Transverse colon (tissue), 4 donors: Measurements from ENCODE around the gene KIF7. TPM values are rescaled to one million over a fixed set of nuclear protein-coding genes. Genes with fewer than 3 reads are reported as not detected.
"Not testable (repeated sequence)": the region's sequence is repeated elsewhere in the genome, so short reads cannot be mapped to it uniquely, and the experiment has no call there.

Experiments
- DNase-seq: peaks from one replicate; pipeline ENCODE4 v3.0.0-alpha.2; 2019
- H3K27ac ChIP-seq, 4 donors: fragments of 200-600 bp; sonication (generic); 2 replicates each; pipeline ENCODE4 v1.5.1; 2016 to 2018; ENCODE audit warnings: inconsistent platforms in 4 of 4
- H3K27me3 ChIP-seq: fragments of 200-600 bp; sonication (generic); 2 replicates; pipeline ENCODE4 v1.5.1; 2017; ENCODE audit warnings: inconsistent platforms
- H3K36me3 ChIP-seq, 4 donors: fragments of 200-600 bp; sonication (generic); 2 replicates each; pipeline ENCODE4 v1.5.1; 2017 to 2019; ENCODE audit warnings: inconsistent platforms in 4 of 4
- H3K4me1 ChIP-seq, 4 donors: fragments of 200-600 bp; sonication (generic); 2 replicates each; pipeline ENCODE4 v1.5.1; 2017 to 2020; ENCODE audit warnings: inconsistent platforms in 4 of 4
- H3K4me3 ChIP-seq, 4 donors: fragments of 200-600 bp; sonication (generic); 1 replicate in 1 of 4; 2 replicates in 3 of 4; pipeline versions ENCODE4 v1.5.1 to v1.6.1; 2017 to 2019; ENCODE audit warnings: inconsistent platforms in 4 of 4
- H3K9me3 ChIP-seq, 2 donors: fragments of 200-600 bp; sonication (generic); 2 replicates each; pipeline ENCODE4 v1.5.1; 2017 to 2019; ENCODE audit warnings: inconsistent platforms in 2 of 2
- CTCF ChIP-seq, 5 experiments: fragments of 200-600 bp in 3 of 5; fragments of 450-650 bp in 2 of 5; sonication (generic) in 3 of 5; IDR thresholded peaks; 1 replicate in 2 of 5; 2 replicates in 3 of 5; pipeline ENCODE4 v1.5.1; 2016 to 2017; ENCODE audit warnings: antibody characterized with exemption in 5 of 5, inconsistent platforms in 3 of 5, mild to moderate bottlenecking in 2 of 5, moderate library complexity in 1 of 5
- EP300 ChIP-seq: sonication (generic); formaldehyde crosslinking; IDR thresholded peaks from one replicate; pipeline ENCODE4 v1.6.1; 2017; ENCODE audit warnings: antibody characterized with exemption, low read depth
- POLR2A ChIP-seq: fragments of 450-650 bp; IDR thresholded peaks from one replicate; pipeline ENCODE4 v1.6.1; 2016; ENCODE audit warnings: antibody characterized with exemption, mild to moderate bottlenecking, moderate library complexity
- POLR2AphosphoS5 ChIP-seq, 3 donors: sonication (generic); formaldehyde crosslinking; IDR thresholded peaks; one replicate each; pipeline ENCODE4 v1.6.1; 2016; ENCODE audit warnings: antibody characterized with exemption in 3 of 3
- WGBS, 2 donors: methylation state at CpG; one replicate each; pipeline ENCODE4 v1.1.5; 2018; ENCODE audit warnings: low coverage in 1 of 2; 5-methylcytosine and 5-hydroxymethylcytosine counted together
- in situ Hi-C, 4 donors: fragments of 200-750 bp; cut with MboI; loops; one replicate each; pipeline versions ENCODE4 v1.15.0 to v1.15.1; 2017; ENCODE audit warnings: low sequenced_read_pairs in 3 of 4, low pct_ligation_motif_present in 1 of 4, low pct_unique_long_range_greater_than_20kb in 1 of 4
- intact Hi-C: fragments of 100-400 bp; cut with DNase I; formaldehyde crosslinking; loops from one replicate; pipeline ENCODE4 v1.15.1; 2023; ENCODE audit warnings: low total_unique reads
- total RNA-seq, 4 donors: library from RNA; depleted of rRNA; stranded (reverse); fragments of >200 nt; gene quantifications; one replicate each; pipeline ENCODE4 v1.1.0, GENCODE V29; 2016

The KIF7 gene
- total RNA-seq, 4 donors from 2014 or later = 2.3 to 11.5 (median 5.4) TPM

GRCh38 chr15:89593018-89593417 is 62.2 kb downstream of the KIF7 start:
- Histone ChIP-seq H3K27me3 (no peaks in the 10 kb centered on the region), H3K9me3 (no peaks in the 10 kb centered on the region), H3K4me3 (no peak overlapping the region), H3K36me3 (no peaks in the 10 kb centered on the region), H3K27ac (no peak overlapping the region), H3K4me1 (peaks cover 0 to 8% (median 0%) of the 10 kb centered on the region in 4 donors)
- no peak for DNase-seq
- in situ Hi-C loops = no loop called here
- intact Hi-C loops = no loop called here
- TF ChIP-seq POLR2AphosphoS5 (IDR thresholded peaks at IDR 0.05) = no peak
- TF ChIP-seq POLR2A = no peak
- no peak for TF ChIP-seq EP300
- no peak for TF ChIP-seq CTCF (IDR thresholded peaks at IDR 0.05)
- 89 to 95% methylated on average over 4 of the region's 4 CpGs for WGBS, 2 donors

GRCh38 chr15:89591834-89592233 is 63.4 kb downstream of the KIF7 start:
- Histone ChIP-seq H3K4me1 (peaks cover 0 to 8% (median 0%) of the 10 kb centered on the region in 4 donors), H3K27me3 (no peaks in the 10 kb centered on the region), H3K36me3 (no peaks in the 10 kb centered on the region), H3K9me3 (no peaks in the 10 kb centered on the region), H3K4me3 (no peak overlapping the region), H3K27ac (no peak overlapping the region)
- 83 to 86% methylated on average over 3 to 5 of the region's 5 CpGs for WGBS, 2 donors
- intact Hi-C loops = no loop called here
- TF ChIP-seq EP300 (no peak), POLR2AphosphoS5 (IDR thresholded peaks at IDR 0.05) (no peak), CTCF (IDR thresholded peaks at IDR 0.05) (no peak), POLR2A (no peak)
- DNase-seq = no peak
- in situ Hi-C loops = no loop called here

- DNase-seq = no peak
- WGBS, 2 donors = 79 to 83% methylated on average over 4 of the region's 4 CpGs
- Histone ChIP-seq H3K4me3 (no peak overlapping the region), H3K27me3 (no peaks in the 10 kb centered on the region), H3K4me1 (no peaks in the 10 kb centered on the region), H3K9me3 (no peaks in the 10 kb centered on the region), H3K36me3 (no peaks in the 10 kb centered on the region), H3K27ac (no peak overlapping the region)
- intact Hi-C loops = no loop called here
- no peak for TF ChIP-seq POLR2A
- TF ChIP-seq EP300 = no peak
- no peak for TF ChIP-seq CTCF (IDR thresholded peaks at IDR 0.05)
- no peak for TF ChIP-seq POLR2AphosphoS5 (IDR thresholded peaks at IDR 0.05)
- in situ Hi-C loops = no loop called here
Measured at GRCh38 chr15:89587955-89588354, 67.3 kb downstream of the KIF7 start.

GRCh38 chr15:89586651-89587050 is 68.6 kb downstream of the KIF7 start:
- Histone ChIP-seq H3K27me3 (no peaks in the 10 kb centered on the region), H3K36me3 (no peaks in the 10 kb centered on the region), H3K4me1 (no peaks in the 10 kb centered on the region), H3K9me3 (no peaks in the 10 kb centered on the region), H3K27ac (no peak overlapping the region), H3K4me3 (no peak overlapping the region)
- no peak for DNase-seq
- intact Hi-C loops (no loop called here), in situ Hi-C loops (no loop called here)
- TF ChIP-seq POLR2A (no peak), CTCF (IDR thresholded peaks at IDR 0.05) (no peak), EP300 (no peak), POLR2AphosphoS5 (IDR thresholded peaks at IDR 0.05) (no peak)
- 94 to 100% methylated on average over 2 of the region's 2 CpGs for WGBS, 2 donors

- H3K27me3 ChIP-seq, H3K4me3 ChIP-seq, H3K27ac ChIP-seq, H3K4me1 ChIP-seq, in situ Hi-C loops, intact Hi-C loops, H3K36me3 ChIP-seq, H3K9me3 ChIP-seq, DNase-seq: not testable (repeated sequence)
- 100% methylated on average over 2 of the region's 2 CpGs; no CpG with 5 or more reads in 1 of the 2 donors for WGBS, 2 donors
Measured at GRCh38 chr15:89580747-89581146, 74.5 kb downstream of the KIF7 start.
